Adrenal gland (tissue), 12 donors: ENCODE results near the gene TTLL5. TPM values are rescaled to one million over a fixed set of nuclear protein-coding genes. Genes with fewer than 3 reads are reported as not detected.

ENCODE experiments used
- DNase-seq, 7 donors: peaks; one replicate each; pipeline ENCODE4 v3.0.0-alpha.2; 2019 to 2020
- H3K27ac ChIP-seq, 5 donors: fragments of 200-600 bp; sonication (generic) in 4 of 5; 1 replicate in 3 of 5; 2 replicates in 2 of 5; pipeline versions ENCODE4 v1.5.1 to v1.8.0; 2016 to 2020; ENCODE audit warnings: mild to moderate bottlenecking in 1 of 5
- H3K27me3 ChIP-seq: fragments of 200-600 bp; 2 replicates; pipeline ENCODE4 v1.8.0; 2021
- H3K36me3 ChIP-seq, 2 donors: fragments of 200-600 bp; replicated peaks in 1 of 2; 1 replicate in 1 of 2; 2 replicates in 1 of 2; pipeline versions ENCODE4 v1.5.1 to v1.8.0; 2018 to 2022
- H3K4me1 ChIP-seq, 2 donors: fragments of 200-600 bp; replicated peaks in 1 of 2; 1 replicate in 1 of 2; 2 replicates in 1 of 2; pipeline versions ENCODE4 v1.5.1 to v1.8.0; 2018 to 2021
- H3K4me3 ChIP-seq, 4 donors: fragments of 200-600 bp; sonication (generic) in 3 of 4; one replicate each; pipeline ENCODE4 v1.5.1; 2016 to 2018
- H3K9me3 ChIP-seq, 3 donors: fragments of 200-600 bp; sonication (generic) in 1 of 3; replicated peaks in 1 of 3; 1 replicate in 2 of 3; 2 replicates in 1 of 3; pipeline versions ENCODE4 v1.5.1 to v1.8.0; 2016 to 2021
- POLR2A ChIP-seq, 2 donors: fragments of 450-650 bp; IDR thresholded peaks; one replicate each; pipeline ENCODE4 v1.6.1; 2017; ENCODE audit warnings: antibody characterized with exemption in 2 of 2, mild to moderate bottlenecking in 2 of 2, moderate library complexity in 1 of 2
- WGBS, 4 donors: extraction: QIAGEN DNeasy Blood & Tissue Kit in 2 of 4; methylation state at CpG; one replicate each; pipeline versions ENCODE4 v1.1.5 to v1.1.7; 2013 to 2017; 5-methylcytosine and 5-hydroxymethylcytosine counted together
- intact Hi-C, 2 donors: fragments of 100-400 bp; cut with DNase I; formaldehyde crosslinking; loops; one replicate each; pipeline versions ENCODE4 v1.14.1 to v1.15.0; 2022 to 2023
- polyA plus RNA-seq, 3 donors: library from polyadenylated mRNA; stranded (reverse); fragments of 200-250 nt in 2 of 3; fragments of 350-450 nt in 1 of 3; fragmentation: Illumina TruSeq in 1 of 3; extraction: RNeasy Lipid Tissue Mini Kit (QIAGEN cat#74804) in 1 of 3; gene quantifications; one replicate each; pipeline ENCODE4 v1.2.3, GENCODE V29; 2013 to 2014
- total RNA-seq, 9 donors: library from RNA; depleted of rRNA in 4 of 9; stranded (reverse); fragments of >200 nt in 4 of 9; fragments of 120-200 nt in 1 of 9; fragmentation: NEBNext Ultra II Directional in 1 of 9; extraction: Animal tissue kit (Norgen Biotek cat#: 25700) in 1 of 9; gene quantifications; one replicate each; pipeline versions ENCODE4 v1.1.0 to v1.2.4, GENCODE V29; 2013 to 2023
- TF ChIP-seq, protein P1 (sequence below), 6 experiments: fragments of 450-650 bp in 4 of 6; fragments of 200-600 bp in 2 of 6; sonication (generic) in 1 of 6; IDR thresholded peaks; 1 replicate in 5 of 6; 2 replicates in 1 of 6; pipeline versions ENCODE4 v1.5.1 to v1.8.0; 2016 to 2021; ENCODE audit warnings: antibody characterized with exemption in 6 of 6, mild to moderate bottlenecking in 2 of 6, moderate library complexity in 1 of 6
- donor health status: healthy with polysubstance abuse.
- donor health status: Bipolar disorder and iron deficiency.
- donor health status: DM: yes; HTN: yes; CAD: no.
- donor health status: DM: no; HTN: no; CAD: no.
- donor health status: DM: no; HTN: no; CAD: no.
- donor health status: DM: yes; HTN: yes; CAD: no.

TTLL5 gene
- total and polyA plus RNA-seq, 12 donors: 12.7 to 34.0 (median 24.1) TPM

DNA sequence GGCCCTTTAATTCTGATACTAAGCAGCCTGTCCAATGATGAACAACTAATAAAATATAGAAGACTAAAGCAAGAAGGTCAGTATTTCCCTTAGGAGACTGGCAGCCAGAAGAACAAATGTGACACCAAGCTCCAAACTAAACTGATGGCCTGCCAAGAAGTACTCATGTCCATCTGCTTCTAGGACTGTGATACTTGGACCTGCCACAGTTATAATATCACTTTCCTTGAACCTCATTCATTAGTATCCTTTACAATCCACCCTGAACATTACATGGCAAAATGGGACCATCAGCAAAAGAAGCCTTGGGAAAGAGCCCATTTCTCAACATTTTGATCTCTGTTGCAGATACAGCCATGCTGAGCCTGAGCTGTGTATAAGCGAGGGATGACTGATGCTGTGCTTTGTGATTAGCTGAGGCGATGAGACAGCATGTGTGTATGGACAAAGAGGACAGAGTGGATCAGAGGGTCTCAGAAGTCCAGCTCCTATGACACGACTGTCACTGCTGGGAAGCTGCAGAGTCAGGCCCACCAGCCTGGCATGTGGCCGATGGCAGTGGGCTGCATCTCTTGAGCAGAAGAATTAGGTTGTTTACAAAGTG is 246.8 kb downstream of the TTLL5 start:
- no peaks in the 10 kb centered on the region for H3K4me1 ChIP-seq
- H3K4me3 ChIP-seq: no peak overlapping the region
- no peaks in the 10 kb centered on the region for H3K36me3 ChIP-seq
- no peak for DNase-seq
- H3K9me3 ChIP-seq: no peaks in the 10 kb centered on the region
- TF ChIP-seq, protein P1, sequence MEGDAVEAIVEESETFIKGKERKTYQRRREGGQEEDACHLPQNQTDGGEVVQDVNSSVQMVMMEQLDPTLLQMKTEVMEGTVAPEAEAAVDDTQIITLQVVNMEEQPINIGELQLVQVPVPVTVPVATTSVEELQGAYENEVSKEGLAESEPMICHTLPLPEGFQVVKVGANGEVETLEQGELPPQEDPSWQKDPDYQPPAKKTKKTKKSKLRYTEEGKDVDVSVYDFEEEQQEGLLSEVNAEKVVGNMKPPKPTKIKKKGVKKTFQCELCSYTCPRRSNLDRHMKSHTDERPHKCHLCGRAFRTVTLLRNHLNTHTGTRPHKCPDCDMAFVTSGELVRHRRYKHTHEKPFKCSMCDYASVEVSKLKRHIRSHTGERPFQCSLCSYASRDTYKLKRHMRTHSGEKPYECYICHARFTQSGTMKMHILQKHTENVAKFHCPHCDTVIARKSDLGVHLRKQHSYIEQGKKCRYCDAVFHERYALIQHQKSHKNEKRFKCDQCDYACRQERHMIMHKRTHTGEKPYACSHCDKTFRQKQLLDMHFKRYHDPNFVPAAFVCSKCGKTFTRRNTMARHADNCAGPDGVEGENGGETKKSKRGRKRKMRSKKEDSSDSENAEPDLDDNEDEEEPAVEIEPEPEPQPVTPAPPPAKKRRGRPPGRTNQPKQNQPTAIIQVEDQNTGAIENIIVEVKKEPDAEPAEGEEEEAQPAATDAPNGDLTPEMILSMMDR (IDR thresholded peaks at IDR 0.05): no peak
- no peak for TF ChIP-seq POLR2A (IDR thresholded peaks at IDR 0.05)
- no peaks in the 10 kb centered on the region for H3K27me3 ChIP-seq
- WGBS, 4 donors: 88 to 96% (median 95%) methylated on average over 4 of the region's 4 CpGs
- intact Hi-C loops: loop anchor here (5.0 to 10.0 kb wide), 3 partner anchors 69 to 203 kb away; partner anchors contain the start of gene TGFB3 (in 1 of the 2)
- H3K27ac ChIP-seq: no peak overlapping the region

DNA sequence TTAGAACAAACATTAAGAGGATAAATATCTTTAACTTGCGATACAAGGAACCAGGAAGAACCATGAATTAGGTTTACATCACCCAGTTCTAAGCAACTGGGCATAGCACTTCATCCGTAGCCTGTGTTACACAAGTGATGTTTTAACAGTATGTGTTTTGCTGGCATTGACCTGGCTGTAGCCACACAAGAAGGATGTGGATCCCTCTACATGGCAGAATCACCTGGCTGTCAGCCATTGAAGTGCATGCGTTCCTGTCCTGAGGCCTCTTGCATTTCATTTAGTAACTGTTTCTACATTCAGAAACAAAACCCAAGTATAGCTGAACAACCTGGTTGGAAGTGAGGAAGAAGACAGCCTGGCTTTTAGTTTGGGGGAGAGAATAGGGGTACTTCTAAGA is 248.6 kb downstream of the TTLL5 start:
- WGBS, 4 donors: 93 to 96% (median 94%) methylated on average over 3 of the region's 3 CpGs
- H3K4me3 ChIP-seq: no peak overlapping the region
- H3K36me3 ChIP-seq: no peaks in the 10 kb centered on the region
- H3K9me3 ChIP-seq: no peaks in the 10 kb centered on the region
- H3K4me1 ChIP-seq: no peaks in the 10 kb centered on the region
- intact Hi-C loops: loop anchor here (5.0 to 10.0 kb wide), 3 partner anchors 68 to 205 kb away; partner anchors contain the start of gene TGFB3 (in 1 of the 2)
- no peak for DNase-seq
- TF ChIP-seq, protein P1 (IDR thresholded peaks at IDR 0.05): no peak
- TF ChIP-seq POLR2A (IDR thresholded peaks at IDR 0.05): no peak
- no peak overlapping the region for H3K27ac ChIP-seq
- H3K27me3 ChIP-seq: no peaks in the 10 kb centered on the region

DNA sequence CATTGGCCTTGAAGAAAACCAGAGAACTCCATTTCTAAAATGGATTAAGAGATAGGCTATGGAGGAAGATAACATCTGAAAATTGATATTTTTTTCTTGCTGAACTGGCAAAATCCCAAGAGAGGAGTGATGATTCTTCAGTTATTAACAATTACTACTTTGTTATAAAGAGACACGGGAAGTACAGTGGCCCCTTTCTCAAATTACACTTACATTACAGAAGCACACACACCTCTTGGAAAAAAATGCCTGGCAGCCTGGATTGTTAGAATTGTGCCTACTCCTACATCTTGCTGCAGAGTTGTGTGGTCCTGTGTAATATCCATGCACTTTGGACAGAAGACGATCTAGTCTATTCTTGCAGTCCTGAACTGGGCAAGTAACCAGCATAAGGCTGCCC is 249.0 kb downstream of the TTLL5 start:
- WGBS, 4 donors: 82 to 88% (median 85%) methylated on average over 2 of the region's 2 CpGs
- Histone ChIP-seq H3K4me3 (no peak overlapping the region), H3K27ac (no peak overlapping the region), H3K9me3 (no peaks in the 10 kb centered on the region), H3K36me3 (no peaks in the 10 kb centered on the region), H3K27me3 (no peaks in the 10 kb centered on the region), H3K4me1 (no peaks in the 10 kb centered on the region)
- TF ChIP-seq, protein P1 (IDR thresholded peaks at IDR 0.05): no peak
- TF ChIP-seq POLR2A (IDR thresholded peaks at IDR 0.05): no peak
- no peak for DNase-seq
- intact Hi-C loops: no loop called here

DNA sequence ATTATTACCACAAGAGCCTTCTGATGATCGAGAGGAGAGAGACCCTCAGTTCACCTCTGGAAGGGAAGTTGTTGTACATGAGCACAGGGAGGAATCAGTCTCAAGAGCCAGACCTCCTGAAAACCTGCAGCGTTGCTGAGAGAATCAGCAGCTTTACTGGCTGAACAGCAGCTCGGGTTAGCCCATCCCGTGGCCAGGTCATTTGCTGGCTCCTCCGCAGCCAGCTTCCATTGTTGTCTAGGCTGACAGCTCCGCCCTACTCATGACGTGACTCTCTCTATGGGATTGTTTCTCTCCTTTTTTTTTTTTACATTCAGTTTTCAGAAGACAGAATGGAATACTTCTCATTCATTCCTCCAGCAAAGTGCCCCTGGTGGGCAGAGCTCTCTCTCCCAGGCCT is 250.8 kb downstream of the TTLL5 start:
- Histone ChIP-seq H3K4me3 (no peak overlapping the region), H3K4me1 (no peaks in the 10 kb centered on the region), H3K36me3 (no peaks in the 10 kb centered on the region), H3K27ac (no peak overlapping the region), H3K27me3 (no peaks in the 10 kb centered on the region), H3K9me3 (no peaks in the 10 kb centered on the region)
- TF ChIP-seq, protein P1 (IDR thresholded peaks at IDR 0.05): no peak
- TF ChIP-seq POLR2A (IDR thresholded peaks at IDR 0.05): no peak
- DNase-seq: peak in 1 of 7 donors; percentile 57
- WGBS, 4 donors: 72 to 75% (median 74%) methylated on average over 7 of the region's 7 CpGs
- intact Hi-C loops: no loop called here
